Measurements from ENCODE around the gene SECISBP2.
A peak's percentile ranks its signal among the peaks of the same experiment; 100 is the strongest.
"Not testable (repeated sequence)": the region's sequence is repeated elsewhere in the genome, so short reads cannot be mapped to it uniquely, and the experiment has no call there.

The SECISBP2 gene

DNA sequence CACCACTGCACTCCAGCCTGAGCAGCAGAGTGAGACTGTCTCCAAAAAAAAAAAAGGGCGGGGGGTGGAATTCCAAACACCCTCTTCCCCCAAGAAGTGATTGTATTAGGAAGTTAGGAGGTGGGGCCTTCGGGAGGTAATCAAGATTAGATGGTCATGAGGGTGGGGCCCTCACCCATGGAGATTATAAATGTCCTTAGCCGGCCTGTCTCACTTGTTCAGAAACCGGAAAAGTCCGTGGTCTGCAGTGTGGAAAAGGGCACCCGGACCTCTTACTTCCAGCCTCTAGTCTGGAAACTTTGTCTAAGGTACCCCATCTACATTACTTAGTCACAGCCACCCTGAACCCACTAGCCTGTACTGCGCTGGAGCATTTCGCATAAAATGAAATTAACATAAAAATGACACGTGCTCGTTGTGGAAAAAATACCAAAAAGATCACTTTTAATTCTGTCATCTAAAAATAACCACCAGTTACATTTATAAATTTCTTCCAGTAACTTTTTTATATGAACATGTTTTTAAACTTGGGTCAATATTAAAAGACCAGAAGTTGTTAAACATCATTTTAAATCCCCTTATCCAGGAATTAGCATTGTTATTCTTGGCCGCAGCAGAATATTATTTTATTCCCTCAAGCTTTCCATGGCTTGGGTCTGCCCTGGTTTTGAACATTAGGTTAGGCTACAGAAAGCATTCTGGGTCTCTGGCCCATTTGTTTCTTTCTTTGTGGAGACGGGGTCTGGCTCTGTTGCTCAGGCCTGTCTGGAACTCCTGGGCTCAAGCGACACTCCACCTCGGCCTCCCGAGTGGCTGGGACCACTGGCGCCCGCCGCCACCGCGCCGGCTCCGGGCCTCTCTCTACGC, 8.5 kb upstream of the SECISBP2 start:
- peak; percentile 68 for DNase-seq

DNA sequence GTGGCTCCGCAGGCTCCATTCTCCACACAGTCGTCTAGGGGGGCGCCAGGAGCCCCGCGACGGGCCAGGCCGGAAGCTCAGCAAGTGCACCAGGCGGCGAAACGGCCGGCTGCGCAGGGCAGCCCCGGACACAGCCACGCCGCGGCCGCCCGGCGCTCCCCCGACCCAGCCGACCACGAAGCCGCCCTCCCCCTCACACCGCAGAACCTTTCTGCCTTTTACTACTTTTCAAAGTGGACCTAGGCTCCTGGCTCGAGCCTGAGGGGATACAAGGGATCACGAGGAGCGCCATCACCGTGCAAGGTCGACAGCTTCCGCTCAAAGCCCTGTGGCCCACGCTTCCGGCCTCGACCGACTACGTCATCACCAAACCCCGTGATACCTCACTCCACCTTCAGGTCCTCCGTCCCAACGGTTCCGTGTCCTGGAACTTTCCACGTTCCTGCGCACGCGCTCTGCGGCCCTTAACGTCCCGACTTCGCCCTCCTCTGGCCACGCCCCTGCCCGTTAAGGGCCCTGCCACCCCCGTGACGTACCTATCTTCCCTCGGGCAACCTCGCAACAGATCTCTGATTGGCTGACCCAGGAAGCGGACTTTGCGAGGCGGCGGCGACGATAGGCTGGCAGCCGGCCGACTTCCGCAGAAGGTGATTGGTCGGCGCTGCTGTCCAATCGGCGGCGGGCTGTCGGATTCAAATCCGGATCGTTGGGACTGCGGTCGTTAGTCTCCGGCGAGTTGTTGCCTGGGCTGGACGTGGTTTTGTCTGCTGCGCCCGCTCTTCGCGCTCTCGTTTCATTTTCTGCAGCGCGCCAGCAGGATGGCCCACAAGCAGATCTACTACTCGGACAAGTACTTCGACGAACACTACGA, 7.6 kb upstream of the SECISBP2 start, which contains the start of gene CKS2:
CKS2 (plus strand) TSS at position 721 of the 871 bp plus-strand sequence; CDS start at position 819, 98 bp downstream.
- peak; percentile 100 for DNase-seq

DNA sequence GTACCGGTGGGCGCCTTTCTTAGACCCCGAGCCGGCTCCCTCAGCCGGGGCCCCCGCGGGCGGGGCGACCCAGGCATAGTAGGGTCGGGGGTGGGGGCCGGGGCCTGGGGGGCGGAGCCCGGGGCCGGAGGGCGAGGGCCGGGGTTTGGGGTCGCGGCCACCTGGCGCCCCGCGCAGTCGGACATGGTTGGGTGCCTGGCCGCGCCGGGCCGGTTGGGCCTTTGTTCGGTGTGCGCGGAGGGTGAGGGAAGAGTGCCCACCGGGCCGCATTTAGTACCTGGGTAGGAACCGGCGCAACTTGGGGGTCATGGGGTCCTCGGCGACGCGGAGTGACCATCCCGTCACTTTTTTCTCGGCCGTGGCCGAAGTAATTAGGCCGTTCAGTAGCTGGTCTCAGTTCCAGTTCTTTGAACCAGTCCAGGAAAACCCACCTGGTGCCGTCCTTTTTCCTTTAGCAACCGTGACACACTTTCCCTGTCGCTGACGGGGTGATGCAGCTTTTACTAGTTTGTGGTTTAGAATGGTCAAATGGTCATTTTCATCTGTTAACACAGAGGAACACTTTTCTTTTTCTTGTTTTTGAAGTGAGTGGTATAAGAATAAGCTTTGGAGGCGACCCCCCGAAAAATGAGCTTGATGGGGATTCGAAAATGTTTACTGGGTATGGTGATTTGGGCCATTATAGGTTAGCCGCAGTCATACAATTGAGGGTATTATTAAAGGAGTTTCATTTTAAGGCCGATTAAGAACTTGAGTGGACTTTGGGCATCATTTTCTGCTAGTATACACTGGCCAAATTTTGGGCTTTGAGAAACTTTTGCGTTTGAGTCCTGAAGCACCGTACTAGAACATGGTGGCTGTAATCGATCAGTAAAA, 6.7 kb upstream of the SECISBP2 start:
- DNase-seq, result peak; percentile 40

DNA sequence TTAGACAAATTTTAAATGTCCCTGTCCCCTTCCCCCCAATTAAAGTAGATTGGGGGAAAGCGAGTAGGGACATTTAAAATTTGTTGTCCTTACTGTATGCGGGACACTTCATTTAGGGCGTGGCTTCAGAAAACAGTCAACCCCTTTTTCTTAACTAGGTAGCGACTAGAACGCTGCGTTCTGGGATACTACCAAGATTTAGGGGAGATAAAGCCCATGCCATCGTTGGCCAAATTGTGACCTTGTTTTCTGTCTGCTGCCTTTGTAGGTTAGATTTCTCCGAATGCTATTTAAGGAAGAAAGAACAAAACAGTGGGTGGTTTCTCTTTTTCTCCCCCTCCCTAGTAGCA, 6.1 kb upstream of the SECISBP2 start:
- peak; percentile 85 for DNase-seq

DNA sequence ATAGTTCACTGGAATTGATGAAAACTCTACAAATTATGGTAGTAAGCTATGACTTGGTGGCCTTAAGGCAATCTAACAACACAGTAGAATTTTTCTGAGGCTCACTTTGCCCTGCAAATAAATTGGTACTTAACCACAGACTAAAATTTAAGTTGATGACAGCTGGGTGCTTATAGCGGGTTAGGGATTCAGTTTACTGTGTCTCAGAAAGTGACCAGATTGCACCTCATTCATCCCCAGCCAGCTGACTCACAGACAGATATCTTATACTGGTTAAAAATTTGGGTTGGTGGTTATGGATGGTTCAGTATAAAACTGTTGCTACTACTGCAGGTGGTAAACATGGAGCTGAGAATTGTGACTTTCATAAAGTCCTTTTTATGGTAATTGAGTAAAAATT, 4.5 kb upstream of the SECISBP2 start:
- peak; percentile 28 for DNase-seq

DNA sequence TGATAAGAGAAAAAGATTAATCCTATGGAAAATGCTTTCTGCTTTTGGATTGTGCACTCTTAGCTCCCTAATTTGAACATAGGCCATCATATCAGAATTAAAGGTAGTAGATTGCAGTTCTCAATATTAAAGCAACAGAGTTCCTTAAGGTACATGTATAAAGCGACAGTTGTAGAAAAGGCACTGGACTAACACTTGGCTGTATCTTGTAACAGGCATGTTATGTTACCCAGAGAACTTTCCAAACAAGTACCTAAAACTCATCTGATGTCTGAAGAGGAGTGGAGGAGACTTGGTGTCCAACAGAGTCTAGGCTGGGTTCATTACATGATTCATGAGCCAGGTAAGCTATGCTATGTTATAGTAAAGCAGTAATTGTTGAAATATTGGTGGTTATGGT, 3.3 kb upstream of the SECISBP2 start:
- DNase-seq, result no peak

DNA sequence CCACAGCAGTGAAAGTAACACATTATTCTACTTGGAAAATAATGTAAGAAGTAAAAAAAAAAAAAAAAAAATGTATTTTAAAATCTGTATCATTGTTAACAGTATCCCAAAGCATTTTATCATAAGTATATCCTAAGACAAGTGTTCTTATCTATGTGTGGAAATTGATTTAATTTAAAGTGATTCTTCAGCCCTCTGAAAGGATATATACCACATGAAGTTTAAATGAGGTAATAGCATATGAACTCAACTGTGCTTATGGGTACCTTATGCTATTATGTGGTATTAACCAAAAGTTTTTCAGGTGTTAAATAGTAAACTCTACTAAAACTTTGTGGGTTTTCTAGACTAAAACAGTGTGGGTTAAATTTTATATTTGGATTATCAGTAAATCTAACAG, 2.8 kb upstream of the SECISBP2 start:
- no peak for DNase-seq

DNA sequence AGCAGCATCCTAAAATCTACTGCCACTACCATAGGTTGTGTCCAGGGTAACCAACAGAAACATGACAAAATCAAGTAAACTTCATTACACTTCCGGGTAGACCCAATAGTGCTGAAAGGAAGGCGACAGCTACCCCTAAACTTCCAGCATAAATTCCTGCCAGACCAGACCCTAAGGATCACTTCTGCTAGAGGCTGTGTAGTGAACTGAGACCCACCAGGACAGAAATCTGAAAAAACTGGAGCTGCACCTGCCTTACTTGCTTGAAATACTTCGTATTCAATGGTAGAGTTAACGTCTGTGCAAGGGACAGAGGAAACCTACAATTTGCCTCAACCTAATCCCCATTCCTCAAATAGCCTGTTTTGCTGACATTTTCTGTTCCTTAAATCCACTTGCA, 1.0 kb upstream of the SECISBP2 start:
- no peak for DNase-seq

DNA sequence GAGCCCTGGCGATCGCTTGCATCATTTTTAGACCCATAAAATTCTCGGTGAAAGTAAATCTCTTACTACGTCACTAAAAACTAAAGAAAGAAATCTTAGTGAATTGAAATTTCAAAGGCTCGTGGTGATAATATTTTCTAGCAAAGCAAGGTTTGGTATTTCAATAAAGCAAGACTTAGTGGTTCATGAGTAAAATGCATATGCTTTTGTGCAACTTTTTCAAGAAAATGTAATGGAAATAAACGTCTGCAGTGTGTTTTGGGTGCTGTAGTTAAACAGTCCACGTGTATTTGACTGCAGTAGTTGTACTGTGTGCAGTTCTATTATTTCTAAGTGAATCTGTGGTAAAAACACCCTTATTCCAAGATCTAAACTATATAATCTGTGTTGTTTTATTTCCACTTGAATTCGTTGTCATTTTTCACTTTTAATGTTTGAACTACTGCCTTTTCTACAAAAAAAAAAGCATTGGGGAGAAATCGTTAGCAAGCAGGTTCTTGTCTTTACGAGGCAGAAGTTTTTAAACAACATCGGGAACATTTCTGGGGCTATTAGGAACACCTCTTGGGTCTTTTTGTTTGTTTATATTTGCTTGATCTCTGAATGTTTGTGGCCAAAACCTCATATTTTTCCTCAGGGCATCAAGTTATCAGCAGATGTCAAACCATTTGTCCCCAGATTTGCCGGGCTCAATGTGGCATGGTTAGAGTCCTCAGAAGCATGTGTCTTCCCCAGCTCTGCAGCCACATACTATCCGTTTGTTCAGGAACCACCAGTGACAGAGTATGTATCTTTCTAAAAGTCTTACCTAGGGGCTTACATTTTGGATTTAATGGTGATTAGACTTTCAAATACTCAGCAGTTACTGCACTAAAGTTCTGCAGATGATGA, 960 bp downstream of the SECISBP2 start:
- peak; percentile 56 for DNase-seq

DNA sequence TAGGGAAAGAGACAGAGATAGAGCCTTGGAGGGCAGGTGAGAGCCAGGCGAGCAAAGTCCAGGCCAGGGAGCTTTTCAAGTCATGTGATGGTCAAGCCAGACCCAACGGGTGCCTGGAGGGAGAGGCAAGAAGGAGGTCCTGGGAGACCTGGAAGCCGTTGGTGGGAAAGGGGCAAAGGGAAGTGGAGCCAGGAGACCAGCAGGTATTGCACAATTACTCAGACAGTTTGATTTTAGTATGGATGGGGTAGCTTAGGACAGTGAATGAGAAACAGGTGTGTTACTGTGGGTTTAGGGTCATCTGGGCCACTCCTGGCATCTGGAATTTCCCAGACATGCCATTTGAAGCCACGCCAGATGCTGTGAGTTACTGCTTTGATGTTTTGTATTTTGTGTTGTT, 5.1 kb downstream of the SECISBP2 start:
- no peak for DNase-seq

DNA sequence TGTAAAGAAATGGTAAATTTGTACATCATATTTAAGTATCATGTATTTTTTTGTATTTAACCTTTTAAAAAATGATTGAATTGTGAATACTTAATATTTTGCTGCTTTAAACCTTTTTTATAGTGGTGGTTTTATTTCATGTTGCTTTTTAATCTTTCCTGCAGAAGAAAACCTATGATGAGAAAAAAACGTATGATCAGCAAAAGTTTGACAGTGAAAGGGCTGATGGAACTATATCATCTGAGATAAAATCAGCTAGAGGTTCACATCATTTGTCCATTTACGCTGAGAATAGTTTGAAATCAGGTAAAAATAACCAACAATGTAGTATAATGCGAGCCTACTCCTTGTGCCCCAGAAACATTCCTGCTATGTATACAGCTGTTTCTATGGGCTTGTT, 7.4 kb downstream of the SECISBP2 start:
- no peak for DNase-seq

DNA sequence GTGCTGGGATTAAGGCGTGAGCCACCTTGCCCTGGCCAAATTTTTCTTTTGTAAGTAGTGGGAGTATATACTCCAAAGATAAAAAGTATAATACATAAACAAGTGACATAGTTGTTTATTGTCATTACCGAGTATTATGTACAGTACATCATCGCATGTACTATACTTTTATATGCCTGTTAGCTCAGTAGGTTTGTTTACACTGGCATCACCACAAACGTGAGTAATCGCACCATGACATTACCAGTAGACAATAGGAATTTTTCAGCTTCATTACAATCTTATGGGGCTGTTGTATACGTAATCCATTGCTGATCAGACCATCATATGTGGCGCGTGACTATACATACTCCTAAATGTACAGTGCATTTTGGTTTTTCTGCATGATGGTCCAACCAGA, 9.8 kb downstream of the SECISBP2 start:
- DNase-seq, result no peak

DNA sequence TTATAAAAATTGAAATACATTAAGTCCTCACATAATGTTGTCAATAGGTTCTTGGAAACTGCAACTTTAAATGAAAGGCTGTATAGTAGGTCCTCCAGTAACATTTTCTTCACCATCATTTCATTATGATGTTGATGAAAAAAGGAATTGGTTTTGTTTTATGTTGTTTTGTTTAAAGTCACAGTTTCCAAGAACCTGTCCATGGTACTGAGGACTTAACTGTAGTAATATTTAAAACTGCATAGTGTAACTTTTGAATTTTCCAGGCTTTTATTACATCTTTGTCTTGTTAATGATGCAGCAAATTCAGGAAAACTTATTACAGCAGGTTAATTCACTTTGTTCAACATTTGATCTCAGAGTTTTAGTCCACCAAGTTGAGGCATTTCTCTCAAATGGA, 11.6 kb downstream of the SECISBP2 start:
- no peak for DNase-seq

DNA sequence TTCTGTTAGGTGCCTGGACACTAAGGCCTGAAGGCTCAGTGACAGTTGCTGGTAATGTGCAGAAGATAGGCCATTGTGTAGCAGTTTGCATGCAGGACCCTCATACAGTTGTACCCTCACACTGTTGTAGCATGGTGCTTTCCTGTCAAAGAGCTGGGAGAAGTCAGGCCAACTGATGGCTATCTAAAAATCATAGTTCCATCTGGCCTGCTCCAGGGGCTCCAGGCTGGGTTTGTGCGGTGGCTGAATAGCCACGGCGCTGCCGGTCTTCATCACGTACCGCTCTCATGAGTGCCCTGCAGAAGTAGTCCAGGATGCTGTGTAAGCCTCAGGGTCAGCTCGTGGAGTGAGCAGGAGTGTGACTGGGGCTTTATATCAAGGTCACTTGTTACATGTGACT, 12.2 kb downstream of the SECISBP2 start:
- DNase-seq, result no peak

DNA sequence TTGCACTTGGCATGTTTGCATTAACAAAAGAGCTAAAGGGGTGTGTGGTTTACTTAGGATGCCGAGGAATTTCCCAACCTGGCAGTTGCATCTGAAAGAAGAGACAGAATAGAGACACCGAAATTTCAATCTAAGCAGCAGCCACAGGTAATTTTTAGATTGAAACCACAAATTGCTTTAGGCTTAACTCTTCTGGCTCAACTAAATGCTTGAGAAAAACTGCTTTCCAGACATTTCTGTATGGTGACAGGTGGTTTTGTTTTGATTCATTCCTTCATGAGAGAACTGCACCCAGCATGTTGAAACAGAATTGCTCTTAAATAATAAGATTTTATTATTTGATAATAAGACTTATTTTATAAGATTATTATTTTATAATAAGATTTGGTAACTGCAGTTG, 21.5 kb downstream of the SECISBP2 start:
- DNase-seq, result no peak

DNA sequence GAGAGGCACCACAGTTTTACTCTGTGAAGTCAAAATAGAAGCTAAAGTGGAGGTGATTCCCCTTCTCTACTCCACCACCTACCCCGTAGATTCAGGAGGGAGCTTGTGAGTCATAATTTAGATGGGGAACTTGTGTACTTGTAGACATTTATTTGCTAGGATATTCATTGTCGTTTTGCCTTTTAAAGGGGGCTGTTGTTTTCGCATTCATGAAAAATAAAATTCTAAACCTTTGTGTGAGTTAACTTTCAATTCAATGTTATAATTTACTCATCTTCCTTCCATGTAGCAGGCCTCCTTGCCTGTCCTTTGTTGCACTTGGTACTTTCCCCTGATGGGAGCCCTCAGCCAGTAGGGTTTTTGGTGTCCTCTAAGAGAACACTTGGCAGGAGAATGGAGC, 22.0 kb downstream of the SECISBP2 start:
- DNase-seq, result no peak

DNA sequence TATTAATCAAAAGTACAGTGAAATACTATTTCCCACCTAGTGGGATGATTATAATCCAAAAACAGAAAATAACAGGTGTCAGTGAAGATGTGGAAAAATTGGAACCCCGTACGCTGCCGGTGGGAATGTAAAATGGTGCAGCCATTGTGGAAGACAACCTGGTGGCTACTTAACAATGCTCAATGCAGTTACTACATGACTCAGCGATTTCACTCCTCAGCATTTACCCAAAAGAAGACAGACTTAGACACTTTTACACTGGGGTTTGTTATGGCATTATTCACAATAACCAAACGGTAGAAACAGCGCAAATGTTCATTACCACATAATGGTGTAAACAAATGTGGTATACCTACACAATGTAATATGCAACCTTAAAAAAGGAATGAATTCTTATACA, 23.9 kb downstream of the SECISBP2 start:
- DNase-seq, result peak; percentile 59

DNA sequence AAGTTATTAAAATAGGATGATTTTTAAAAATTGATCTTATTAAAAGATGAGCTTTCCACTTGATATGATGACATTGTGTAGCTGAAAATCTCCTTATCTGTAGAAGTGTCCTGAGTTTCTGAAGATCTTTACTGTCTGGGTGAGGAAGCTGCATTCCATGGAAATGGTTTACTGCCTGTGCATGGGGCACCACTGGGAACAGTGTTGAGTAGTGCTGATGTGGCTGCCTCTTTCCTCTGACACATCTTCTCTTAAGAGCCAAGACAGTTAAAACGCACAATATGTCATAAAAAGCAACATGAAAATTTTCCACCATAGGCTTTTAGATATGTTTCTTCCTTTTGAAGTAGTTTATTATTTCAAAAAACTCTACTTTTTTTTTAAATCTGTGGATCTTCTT, 24.6 kb downstream of the SECISBP2 start:
- DNase-seq, result no peak

DNA sequence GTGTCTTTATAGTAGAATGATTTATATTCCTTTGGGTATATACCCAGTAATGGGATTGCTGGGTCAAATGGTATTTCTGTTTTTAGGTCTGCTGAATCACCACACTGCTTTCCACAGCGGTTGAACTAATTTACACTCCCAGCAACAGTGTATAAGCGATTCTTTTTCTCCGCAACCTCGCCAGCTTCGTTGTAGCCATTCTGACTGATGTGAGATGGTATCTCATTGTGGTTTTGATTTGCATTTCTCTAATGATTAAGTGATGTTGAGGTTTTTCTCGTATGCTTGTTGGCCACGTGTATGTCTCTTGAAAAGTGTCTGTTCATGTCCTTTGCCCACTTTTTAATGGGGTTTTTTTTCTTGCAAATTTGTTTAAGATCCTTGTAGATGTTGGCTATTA, 25.5 kb downstream of the SECISBP2 start:
- not testable (repeated sequence) for DNase-seq

DNA sequence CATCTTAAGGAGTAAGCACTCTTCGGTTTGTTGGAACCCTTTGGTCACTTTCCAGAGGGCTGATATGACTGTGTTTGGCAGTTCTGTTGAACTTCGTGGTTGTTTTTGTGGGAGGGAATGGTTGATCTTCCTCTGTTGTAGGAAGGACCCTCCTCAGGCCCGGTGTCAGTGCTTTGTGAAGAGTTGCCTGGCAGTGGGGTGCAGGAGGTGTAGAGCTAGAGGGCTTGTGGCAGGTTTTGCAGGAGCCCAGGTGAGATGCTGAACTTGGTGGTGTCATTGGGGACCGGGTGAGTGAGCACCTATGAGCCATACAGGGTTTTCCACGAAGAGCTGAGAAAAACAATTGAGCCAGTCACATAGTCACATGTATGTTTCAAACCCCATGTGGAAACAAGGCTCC, 27.2 kb downstream of the SECISBP2 start:
- no peak for DNase-seq

DNA sequence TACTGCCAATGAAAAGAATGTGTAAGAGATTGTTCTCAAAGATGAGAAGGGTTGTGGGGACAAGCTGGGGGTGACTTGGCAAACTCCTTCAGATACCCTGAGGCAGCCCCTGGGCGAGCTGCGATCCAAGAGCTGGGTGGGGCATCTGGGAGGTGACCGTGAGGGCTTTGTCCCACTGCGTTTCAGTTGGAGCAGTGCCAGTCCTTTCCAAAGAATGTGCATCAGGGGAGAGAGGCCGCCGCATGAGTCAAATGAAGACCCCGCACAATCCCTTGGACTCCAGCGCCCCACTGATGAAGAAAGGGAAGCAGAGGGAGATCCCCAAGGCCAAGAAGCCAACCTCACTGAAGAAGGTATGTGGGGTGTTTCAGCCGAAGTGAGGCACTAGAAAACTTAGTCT, 28.4 kb downstream of the SECISBP2 start:
- no peak for DNase-seq

DNA sequence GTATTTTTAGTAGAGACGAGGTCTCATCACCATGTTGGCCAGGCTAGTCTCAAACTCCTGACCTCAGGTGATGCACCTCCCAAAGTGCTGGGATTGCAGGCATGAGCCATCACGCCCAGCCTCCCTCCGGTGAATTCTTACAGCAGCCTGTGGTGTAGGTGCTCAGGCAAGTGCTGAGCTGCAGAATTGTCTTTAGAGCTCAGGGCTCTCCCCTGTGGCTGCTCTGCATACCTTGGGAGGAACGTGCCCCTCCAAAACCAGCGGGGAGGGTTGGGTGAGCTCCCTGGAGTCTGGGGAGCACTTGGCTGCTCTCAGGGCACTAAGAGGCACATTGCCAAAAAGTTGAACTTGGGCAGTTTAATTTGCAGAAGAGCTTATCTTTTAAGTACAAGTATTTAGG, 29.4 kb downstream of the SECISBP2 start:
- DNase-seq, result no peak
